GM12892 (cell line): ENCODE data around the gene FANCB.

Experiments used
- DNase-seq: peaks from one replicate; pipeline ENCODE4 v3.0.0; 2011; ENCODE audit not compliant: insufficient read length
- FAIRE-seq: peaks from 2 replicates; lab custom pipeline; 2011; peaks lifted over from hg19 to GRCh38; lab: Jason Lieb, UNC
- POLR2A ChIP-seq: IDR thresholded peaks from 2 replicates; pipeline ENCODE4 v1.6.1; 2011; ENCODE audit warnings: low read depth, low read length, control low read depth
- POLR2AphosphoS5 ChIP-seq: IDR thresholded peaks from 2 replicates; pipeline ENCODE4 v1.6.1; 2011; ENCODE audit warnings: low read depth, low read length, control low read depth
- TAF1 ChIP-seq: IDR thresholded peaks from 2 replicates; pipeline ENCODE4 v1.6.1; 2011; ENCODE audit warnings: low read depth, mild to moderate bottlenecking, control low read depth, low read length, borderline replicate concordance

FANCB gene

DNA sequence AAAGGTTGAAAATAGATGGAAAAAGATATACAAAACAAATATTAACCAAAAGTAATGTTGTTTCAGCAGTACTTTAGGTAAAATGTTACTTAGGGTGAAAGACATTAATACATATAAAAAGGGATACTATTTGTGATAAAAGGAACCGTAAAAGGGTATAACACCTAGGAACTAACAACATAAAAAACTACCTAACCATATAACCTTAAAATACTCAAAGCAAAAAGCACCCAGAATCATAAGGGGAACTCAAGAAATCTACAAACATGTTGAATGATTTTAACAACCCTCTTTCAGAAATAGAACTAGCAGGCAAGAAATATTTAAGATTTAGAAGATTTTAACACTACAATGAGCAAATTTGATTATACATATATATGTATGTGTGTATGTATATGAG lies 11.8 kb upstream of the FANCB start:
- TF ChIP-seq POLR2AphosphoS5 (no peak), POLR2A (no peak), TAF1 (no peak)
- DNase-seq (no peak), FAIRE-seq (no peak)

DNA sequence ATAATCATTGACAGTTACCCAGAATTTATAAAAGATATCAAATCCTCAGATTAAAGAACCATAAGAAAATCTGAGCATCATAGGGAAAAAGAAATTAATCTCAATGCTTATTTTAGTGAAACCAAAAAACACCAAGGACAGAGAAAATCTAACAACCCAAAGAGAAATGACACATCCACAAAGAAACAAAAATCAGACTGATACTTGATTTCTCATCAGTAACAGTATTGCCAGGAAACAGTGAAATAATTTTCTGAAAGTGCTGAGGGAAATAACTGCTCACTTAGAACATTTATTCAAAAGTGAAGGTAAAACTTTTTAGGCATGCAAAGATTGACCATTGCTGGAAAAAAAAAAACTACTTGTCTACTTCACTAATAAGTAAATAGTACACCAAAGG lies 11.0 kb upstream of the FANCB start:
- TF ChIP-seq POLR2AphosphoS5 (no peak), TAF1 (no peak), POLR2A (no peak)
- FAIRE-seq (no peak), DNase-seq (no peak)

DNA sequence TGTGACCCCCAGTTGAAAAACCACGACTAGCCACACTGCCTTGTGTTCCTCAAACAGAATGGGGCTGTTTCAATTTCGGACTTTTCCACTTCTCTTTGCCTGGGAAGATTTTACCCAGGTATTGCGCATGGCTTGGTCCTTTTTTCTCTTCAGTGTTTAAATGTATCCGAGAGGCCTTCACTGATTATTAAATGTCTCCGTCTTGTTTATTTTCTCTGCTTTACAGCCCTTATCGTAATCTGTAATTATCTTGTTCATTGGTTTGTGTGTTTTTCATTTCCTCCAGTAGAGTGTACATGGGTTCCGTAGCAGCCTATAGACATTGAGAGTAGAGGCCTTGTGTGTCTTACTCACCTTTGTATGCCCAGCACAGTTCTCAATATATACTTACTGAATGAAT lies 2.8 kb upstream of the FANCB start:
- TF ChIP-seq TAF1, result no peak
- DNase-seq, result no peak

DNA sequence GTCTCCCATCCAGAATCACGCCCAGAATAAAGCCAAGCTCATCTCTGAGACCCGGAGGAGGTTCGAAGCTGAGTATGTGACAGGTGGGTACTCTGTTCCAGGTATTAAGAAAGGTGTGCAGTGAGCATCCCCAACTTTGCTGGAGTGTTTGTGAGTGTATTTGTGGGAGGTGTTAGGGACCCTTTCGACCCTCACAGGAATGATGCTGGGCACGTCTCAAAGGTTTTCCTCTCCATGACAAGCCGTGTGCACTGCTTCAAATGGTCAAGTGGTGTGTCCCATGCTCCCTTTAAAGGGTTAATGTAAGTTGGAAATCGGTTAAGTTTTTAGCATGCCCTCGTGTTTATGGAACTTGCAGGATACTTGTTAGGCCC lies 794 bp upstream of the FANCB start:
- TF ChIP-seq POLR2A, result 0 out of 2 replicates have a peak, but pooled peaks have one; percentile 6
- TF ChIP-seq POLR2AphosphoS5, result no peak
- no peak for DNase-seq
- FAIRE-seq, result no peak

More for the DNA sequence above, 2.8 kb upstream of the FANCB start:
- FAIRE-seq, result no peak

DNA sequence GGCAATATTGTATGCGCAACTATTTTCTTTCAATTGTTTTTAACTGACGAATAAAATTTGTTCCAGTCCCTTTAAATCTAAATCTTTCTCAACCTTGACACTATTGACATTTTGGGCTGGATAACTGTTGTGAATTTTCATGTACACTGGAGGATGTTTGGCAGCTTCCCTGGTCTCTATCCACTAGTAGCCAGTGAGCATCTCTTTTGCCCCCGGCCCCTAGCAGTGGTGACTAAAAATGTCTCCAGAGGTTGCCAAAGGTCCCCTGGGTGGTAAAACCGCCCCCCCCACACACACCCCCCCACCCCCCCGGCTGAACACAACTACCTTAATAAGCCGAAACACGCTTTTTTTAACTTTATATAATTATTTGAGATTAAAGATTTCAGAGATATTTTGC lies 514 bp downstream of the FANCB start:
- FAIRE-seq (no peak), DNase-seq (no peak)
- no peak for TF ChIP-seq POLR2AphosphoS5
- no peak for TF ChIP-seq POLR2A
- TF ChIP-seq TAF1, result no peak

DNA sequence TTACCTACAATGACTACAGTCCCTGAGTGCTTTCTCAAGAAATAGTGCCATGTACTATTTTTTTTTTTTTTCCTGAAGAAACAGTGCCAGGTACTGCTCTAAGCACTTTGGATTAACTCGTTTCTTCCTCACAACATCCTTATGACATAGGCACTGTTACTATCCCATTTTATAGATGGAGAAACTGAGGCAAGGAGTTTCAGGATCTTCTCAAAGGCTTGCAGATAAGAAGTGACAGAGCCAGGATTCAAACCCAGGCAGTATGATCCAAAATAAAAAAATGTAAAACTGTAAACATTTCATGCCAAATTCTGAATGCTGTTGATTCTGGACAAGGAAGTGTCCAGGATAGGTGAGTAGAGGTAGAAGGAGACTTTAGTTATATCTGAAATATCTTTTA lies 1.1 kb downstream of the FANCB start:
- TF ChIP-seq TAF1, result no peak
- TF ChIP-seq POLR2A, result no peak
- no peak for TF ChIP-seq POLR2AphosphoS5
- FAIRE-seq (no peak), DNase-seq (no peak)

DNA sequence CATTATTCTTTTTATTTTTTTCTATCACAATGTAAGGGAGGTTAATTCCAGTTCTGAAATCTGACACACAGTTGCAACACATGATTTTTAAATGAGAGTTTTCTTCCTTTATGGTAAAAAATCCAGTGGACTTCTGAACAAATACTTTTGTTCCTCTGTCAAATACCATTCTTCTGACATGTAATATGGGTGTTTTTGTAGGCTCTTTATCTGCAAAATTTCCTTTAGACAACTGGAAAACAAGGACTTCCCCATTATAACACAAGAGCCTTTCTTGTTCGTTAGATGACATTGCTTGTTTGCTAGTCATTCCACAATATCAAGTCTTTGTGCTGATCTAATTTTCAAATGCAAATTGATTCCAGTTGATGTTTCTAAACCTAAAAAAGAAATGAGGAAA lies 7.7 kb downstream of the FANCB start:
- FAIRE-seq (no peak), DNase-seq (no peak)
- TF ChIP-seq TAF1 (no peak), POLR2AphosphoS5 (no peak), POLR2A (no peak)

DNA sequence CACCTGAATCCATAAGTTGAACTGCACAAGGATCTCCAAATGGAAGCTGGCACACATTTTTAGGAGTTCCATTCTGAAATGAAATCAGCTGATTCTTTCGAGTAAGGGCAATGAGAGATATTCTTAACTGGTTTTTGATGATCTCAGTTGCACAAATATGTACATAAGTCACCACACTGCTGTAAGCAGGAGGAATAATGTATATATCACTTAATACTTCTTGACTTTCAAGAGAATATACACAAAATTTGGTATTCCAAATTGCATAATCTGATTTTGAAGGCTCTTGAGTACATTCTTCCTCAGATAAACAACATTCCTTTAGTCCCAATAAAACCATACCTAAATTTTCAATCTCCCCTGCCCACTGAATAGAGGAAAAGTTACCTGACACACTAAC lies 8.2 kb downstream of the FANCB start:
- no peak for DNase-seq
- no peak for FAIRE-seq
- TF ChIP-seq POLR2AphosphoS5, result no peak

DNA sequence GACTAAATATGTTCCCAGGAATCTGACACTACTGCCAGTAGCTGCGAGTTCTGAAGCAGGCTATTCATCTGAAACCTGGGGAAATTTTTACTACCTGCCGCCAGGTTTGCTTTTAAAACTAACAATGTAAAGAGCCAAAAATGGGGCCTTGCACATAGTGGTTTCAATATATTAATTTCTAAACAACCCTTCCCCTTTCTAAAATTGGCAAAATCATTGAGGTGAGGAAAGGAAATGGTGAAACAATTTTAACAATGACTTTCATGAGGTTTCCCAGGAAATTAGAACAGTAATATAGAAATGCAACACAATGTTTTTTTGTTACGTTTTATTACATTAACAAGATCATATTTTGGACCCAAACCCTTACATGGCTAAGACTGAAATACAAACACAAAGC lies 21.3 kb downstream of the FANCB start:
- FAIRE-seq (no peak), DNase-seq (no peak)
- TF ChIP-seq POLR2AphosphoS5 (no peak), TAF1 (no peak), POLR2A (no peak)

DNA sequence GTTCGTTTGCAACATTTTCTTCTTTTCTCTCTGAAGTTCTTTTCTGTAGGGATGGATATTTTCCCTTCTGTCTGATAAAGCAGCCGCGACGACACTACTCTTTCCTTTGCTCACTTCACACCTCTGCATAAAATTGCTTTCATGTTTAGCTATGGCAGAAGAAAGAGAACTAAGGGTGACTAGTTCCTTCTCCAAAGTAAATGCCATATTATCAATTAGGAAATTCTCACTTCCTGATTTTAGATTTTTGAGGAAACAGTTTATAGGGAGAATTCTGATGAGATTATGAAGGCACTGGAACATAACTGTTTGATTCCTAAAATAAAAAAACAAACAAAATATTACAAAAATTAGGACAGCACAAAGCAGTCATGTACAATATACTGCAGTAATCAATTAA lies 29.2 kb downstream of the FANCB start:
- no peak for DNase-seq
- no peak for FAIRE-seq
- TF ChIP-seq POLR2AphosphoS5, result no peak
- no peak for TF ChIP-seq POLR2A
- no peak for TF ChIP-seq TAF1

DNA sequence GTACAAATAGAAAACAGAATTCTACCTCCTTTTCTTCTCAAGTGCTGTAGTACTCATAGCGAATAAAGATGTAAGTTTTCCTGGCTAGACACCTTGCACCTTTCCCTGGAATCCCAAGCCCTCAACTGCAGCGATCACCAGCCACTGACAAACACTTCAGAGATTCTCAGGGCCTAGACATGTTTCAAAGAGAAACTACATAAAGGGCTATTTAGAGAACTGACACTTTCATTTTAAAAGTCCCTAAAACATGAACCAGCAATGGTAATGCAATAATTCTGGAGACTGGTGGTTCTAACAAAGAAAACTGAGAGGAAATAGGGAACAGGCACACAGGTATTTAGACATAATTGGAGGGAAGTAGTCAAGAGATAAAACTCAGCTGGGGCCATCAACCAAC lies 35.7 kb downstream of the FANCB start:
- FAIRE-seq, result no peak
- no peak for TF ChIP-seq POLR2A
- TF ChIP-seq TAF1, result no peak
- no peak for TF ChIP-seq POLR2AphosphoS5
- DNase-seq, result no peak

DNA sequence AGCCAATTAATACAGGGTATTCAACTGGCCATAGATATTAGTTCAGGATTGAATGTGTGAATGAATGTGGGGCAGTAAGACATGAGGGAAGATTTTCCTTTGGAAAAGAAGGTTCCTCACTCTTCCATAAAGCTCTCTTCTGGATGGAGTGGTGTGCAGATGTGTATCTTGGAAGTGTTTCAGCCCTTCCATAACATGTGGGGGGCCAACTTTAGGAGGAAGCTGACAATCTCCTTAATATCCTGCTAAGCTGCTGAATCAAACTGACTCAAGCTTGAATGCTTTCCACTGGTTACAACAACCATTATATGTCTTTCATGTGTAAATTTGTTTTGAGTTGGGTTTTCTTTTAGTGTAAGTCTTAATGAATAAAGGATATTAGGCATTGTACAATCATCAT lies 40.3 kb downstream of the FANCB start:
- DNase-seq, result no peak
- FAIRE-seq, result no peak
- TF ChIP-seq TAF1 (no peak), POLR2A (no peak), POLR2AphosphoS5 (no peak)

DNA sequence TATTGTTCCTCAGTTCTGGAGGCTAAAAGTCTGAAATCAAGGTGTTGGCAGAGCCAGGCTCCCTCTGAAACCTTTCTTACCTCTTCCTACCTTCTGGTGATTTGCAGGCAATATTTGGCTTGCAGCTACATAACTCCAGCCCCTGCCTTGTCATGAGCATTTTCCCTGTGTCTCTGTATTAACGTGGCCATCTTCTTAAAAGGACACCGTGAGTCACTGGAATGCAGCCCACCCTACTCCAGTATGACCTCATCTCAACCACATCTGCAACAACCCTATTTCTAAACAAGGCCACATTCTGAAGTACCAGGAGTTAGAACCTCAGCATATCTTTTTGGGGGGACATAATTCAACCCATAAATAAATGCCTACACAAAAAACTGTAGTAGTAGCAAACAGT lies 40.7 kb downstream of the FANCB start:
- DNase-seq (no peak), FAIRE-seq (no peak)
- TF ChIP-seq POLR2AphosphoS5, result no peak
- TF ChIP-seq TAF1, result no peak
- TF ChIP-seq POLR2A, result no peak

DNA sequence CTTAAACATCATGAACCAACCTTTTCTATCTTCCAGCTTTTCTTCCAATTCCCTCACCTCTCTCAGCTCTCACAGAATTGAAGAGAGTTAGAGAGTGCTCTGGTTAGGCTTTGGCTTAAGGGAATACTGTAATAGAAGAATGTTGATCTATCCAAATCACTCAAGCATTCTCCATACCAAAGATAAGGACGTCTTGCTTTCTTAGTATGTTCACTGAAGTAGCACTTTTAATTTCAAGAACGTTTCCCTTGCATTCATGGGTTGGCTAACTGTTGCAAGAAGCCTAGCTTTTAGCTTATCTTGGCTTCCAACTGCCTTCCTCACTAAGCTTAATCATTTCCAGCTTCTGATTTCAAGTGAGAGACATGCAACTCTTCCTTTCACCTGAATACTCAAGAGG lies 43.2 kb downstream of the FANCB start:
- FAIRE-seq, result no peak
- no peak for DNase-seq
- no peak for TF ChIP-seq POLR2AphosphoS5
- TF ChIP-seq POLR2A, result no peak
- TF ChIP-seq TAF1, result no peak

DNA sequence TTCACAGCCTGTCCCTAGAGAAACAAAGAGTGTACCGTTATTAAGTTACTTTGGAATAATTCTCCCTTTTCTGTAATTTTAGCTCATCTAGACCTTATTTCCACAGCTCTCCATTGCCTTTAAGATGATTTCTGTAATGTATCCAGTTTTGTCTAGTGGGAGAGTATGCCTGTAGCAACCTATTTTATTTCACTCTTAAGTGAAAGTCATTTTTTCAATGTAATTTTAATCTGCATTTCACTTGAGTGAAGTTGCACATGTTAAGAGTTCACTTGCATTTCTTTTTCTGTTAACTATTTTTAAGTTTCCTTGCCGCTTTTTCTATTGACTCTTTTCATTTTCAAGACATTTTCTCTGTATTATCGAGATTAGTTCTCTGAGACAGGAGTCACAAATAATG lies 46.5 kb downstream of the FANCB start:
- no peak for DNase-seq
- TF ChIP-seq POLR2A (no peak), POLR2AphosphoS5 (no peak), TAF1 (no peak)
- FAIRE-seq, result no peak
